ENCODE measurements around the gene TXNRD1. TPM values are rescaled to one million over a fixed set of nuclear protein-coding genes. Genes with fewer than 3 reads are reported as not detected.

Gene TXNRD1
- polyA plus RNA-seq, 6 donors from 2014 or later = 19.5 to 26.9 (median 22.9) TPM

- Mint-ChIP-seq H3K36me3 (peaks cover 22 to 35% of the 10 kb centered on the region in 2 donors), H3K9me3 (no peaks in the 10 kb centered on the region), H3K4me1 (no peaks in the 10 kb centered on the region), H3K27ac (no peak overlapping the region), H3K27me3 (no peaks in the 10 kb centered on the region), H3K4me3 (no peak overlapping the region)
- ATAC-seq (ENCODE audit: low read depth in 2 of 2) (no peak), DNase-seq (no peak)
Observed at GRCh38 chr12:104345234-104346066, 129.9 kb downstream of the TXNRD1 start.

DNA sequence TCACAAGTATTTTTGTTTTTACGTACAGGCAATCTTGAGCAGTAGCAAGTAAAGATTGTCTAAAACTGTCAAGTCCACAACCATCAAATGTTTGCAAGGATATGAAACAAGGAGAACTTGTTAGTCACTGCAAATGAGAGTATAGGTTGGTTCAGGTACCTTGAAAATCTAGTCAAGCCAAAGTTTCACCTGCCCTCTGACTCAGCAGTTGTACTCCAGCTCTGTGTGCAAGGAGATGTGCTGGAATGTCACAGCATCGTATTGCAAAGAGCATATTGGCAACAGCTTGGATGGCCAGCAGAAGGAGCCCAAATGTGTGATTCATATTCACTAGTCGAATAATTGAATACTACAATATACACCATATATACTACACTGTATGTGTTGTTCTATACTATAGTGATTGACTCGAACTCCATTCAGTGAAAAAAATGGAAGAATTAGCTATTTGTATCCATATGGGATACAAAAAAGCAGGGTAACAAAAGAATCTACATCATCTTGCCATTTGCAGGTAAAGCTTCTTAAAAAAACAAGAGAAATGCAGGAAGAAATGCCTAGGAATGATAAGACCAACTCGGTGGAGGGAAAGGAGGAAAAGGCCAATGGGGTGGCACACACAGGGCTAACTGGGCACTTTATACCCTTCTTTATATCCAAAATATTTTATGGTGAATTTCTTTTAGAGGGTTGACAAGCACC, 131.9 kb downstream of the TXNRD1 start:
- Mint-ChIP-seq H3K4me3 (no peak overlapping the region), H3K36me3 (peaks cover 17 to 20% of the 10 kb centered on the region in 2 donors), H3K27me3 (no peaks in the 10 kb centered on the region), H3K27ac (no peak overlapping the region), H3K4me1 (peaks cover 0 to 5% (median 0%) of the 10 kb centered on the region in 3 donors), H3K9me3 (no peaks in the 10 kb centered on the region)
- no peak for ATAC-seq (ENCODE audit: low read depth in 2 of 2)
- DNase-seq = no peak

- peak overlapping the region in 1 of 6 donors; percentile 26 for H3K27ac Mint-ChIP-seq
- H3K9me3 Mint-ChIP-seq = no peaks in the 10 kb centered on the region
- H3K36me3 Mint-ChIP-seq = peaks cover 14 to 17% of the 10 kb centered on the region in 2 donors
- ATAC-seq (ENCODE audit: low read depth in 2 of 2) (no peak), DNase-seq (no peak)
- no peaks in the 10 kb centered on the region for H3K27me3 Mint-ChIP-seq
- H3K4me1 Mint-ChIP-seq = peaks cover 0 to 5% (median 0%) of the 10 kb centered on the region in 3 donors
- no peak overlapping the region for H3K4me3 Mint-ChIP-seq
Observed at GRCh38 chr12:104348283-104348993, 132.9 kb downstream of the TXNRD1 start.

GRCh38 chr12:104348994-104349494, 133.5 kb downstream of the TXNRD1 start:
- H3K9me3 Mint-ChIP-seq = no peaks in the 10 kb centered on the region
- H3K36me3 Mint-ChIP-seq = peaks cover 14 to 17% of the 10 kb centered on the region in 2 donors
- H3K27me3 Mint-ChIP-seq = no peaks in the 10 kb centered on the region
- H3K27ac Mint-ChIP-seq = no peak overlapping the region
- no peak overlapping the region for H3K4me3 Mint-ChIP-seq
- DNase-seq (no peak), ATAC-seq (ENCODE audit: low read depth in 2 of 2) (no peak)
- H3K4me1 Mint-ChIP-seq = peaks cover 0 to 5% (median 0%) of the 10 kb centered on the region in 3 donors

- Mint-ChIP-seq H3K27me3 (no peaks in the 10 kb centered on the region), H3K4me3 (no peak overlapping the region), H3K27ac (no peak overlapping the region), H3K4me1 (peaks cover 0 to 5% (median 0%) of the 10 kb centered on the region in 3 donors), H3K36me3 (peaks cover 14 to 17% of the 10 kb centered on the region in 2 donors), H3K9me3 (no peaks in the 10 kb centered on the region)
- no peak for ATAC-seq (ENCODE audit: low read depth in 2 of 2)
- no peak for DNase-seq
Observed at GRCh38 chr12:104350211-104351056, 134.9 kb downstream of the TXNRD1 start.

DNA sequence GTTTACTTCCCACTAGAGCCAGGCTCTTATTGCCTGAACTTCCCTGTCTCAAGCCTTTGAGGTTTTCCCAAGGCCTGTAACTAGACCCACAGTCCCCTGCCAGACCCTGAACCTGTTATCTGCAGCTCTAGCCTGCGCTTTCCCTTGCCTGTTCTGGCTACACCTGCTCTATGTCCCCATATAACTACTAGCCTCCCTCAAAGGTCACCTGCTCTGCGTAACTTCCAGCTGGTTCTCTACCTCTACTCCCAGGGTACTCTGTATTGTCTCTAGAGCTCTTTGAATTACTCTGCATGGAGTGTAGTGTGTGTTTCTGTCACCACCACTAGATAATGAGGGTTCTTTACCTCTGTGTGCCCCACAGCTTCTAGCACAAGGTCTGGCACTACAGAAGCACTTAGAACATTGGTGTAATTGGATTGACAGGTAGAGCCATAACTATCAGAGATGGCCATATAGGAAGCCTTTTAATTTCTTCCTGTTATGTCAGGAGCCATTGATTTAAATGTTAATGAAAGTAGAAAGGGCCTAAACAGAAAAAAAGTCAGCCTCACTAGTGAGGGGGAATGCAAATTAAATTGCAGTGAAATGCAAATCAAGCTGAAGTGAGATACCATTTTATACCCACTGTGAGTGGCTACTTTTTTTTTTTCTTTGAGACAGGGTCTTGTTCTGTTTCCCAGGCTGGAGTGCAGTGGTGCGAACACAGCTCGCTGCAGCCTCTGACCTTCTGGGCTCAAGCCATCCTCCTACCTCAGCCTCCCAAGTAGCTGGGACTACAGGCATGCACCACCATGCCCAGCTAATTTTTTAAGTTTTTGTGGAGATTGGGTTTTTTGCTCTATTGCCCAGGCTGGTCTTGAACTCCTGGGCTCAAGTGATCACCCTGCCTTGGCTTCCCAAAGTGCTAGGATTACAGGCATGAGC, 135.7 kb downstream of the TXNRD1 start:
- ATAC-seq (ENCODE audit: low read depth in 2 of 2) (no peak), DNase-seq (no peak)
- Mint-ChIP-seq H3K27ac (no peak overlapping the region), H3K4me3 (no peak overlapping the region), H3K9me3 (no peaks in the 10 kb centered on the region), H3K36me3 (peaks cover 14 to 17% of the 10 kb centered on the region in 2 donors), H3K4me1 (peaks cover 0 to 5% (median 0%) of the 10 kb centered on the region in 3 donors), H3K27me3 (no peaks in the 10 kb centered on the region)

DNA sequence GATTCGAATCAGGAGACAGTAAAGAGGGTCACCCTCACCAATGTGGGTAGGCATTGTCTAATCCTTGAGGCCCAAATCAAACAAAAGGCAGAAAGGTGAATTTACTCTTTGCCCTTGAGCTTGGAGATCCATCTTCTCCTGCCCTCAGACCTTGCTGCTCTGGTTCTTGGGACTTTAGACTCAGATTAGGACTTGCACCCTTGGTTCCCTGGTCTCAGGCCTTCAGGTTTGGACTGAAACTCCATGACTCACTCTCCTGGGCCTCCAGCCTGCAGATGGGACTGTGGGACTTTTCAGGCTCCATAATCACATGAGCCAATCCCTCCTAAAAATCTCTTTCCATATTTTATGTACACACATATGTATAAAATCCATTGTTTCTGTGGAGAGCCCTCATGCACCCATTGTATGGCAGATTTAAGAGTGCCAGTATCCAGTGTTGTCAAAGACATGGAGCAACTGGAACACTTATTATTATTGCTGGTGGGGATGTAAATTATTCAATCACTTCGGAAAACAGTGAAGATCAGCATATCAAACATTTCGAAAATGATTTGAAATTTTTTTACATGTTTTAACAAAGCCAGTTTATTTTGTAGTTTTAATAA, 136.6 kb downstream of the TXNRD1 start:
- no peaks in the 10 kb centered on the region for H3K9me3 Mint-ChIP-seq
- no peaks in the 10 kb centered on the region for H3K27me3 Mint-ChIP-seq
- no peak for DNase-seq

DNA sequence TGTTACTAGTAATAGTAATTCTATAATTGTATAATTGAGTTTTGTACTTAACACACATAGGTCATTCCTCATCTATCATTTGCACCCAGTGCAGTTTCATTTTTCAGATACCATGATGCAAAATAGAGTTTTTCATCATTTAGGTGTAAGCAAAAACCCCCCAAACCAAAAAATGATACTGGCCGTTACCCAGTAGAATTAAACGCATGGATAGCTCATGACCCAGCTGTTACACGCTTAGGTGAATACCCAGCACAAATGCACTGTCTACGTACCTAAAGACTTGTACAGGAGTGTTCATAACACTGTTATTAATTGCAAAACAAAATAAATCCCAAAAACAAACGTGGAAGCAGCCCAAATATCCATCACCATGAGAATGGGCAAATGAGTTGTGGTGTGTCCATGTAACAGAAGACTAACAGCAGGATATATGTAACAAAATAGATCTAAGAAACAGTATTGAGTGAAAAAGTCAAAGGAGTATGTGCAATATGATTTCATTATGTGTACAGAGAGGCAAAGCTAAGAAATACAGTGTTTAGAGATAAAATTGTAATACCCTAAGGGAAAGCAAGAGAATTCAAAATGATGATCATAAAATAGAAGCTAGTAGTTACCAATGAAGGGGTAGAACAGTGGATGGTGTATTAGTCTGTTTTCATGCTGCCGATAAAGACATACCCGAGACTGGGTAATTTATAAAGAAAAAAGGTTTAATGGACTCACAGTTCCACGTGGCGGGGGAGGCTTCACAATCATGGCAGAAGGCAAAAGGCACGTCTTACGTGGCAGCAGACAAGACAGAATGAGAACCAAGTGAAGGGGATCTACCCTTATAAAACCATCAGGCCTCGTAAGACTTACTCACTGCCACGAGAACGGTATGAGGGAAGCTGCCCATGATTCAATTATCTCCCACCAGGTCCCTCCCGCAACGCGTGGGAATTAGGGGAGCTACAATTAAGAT, 137.7 kb downstream of the TXNRD1 start:
- Mint-ChIP-seq H3K27me3 (no peaks in the 10 kb centered on the region), H3K27ac (peak overlapping the region in 1 of 6 donors; percentile 39), H3K36me3 (peaks cover 6 to 9% of the 10 kb centered on the region in 2 donors), H3K4me3 (no peak overlapping the region), H3K9me3 (no peaks in the 10 kb centered on the region), H3K4me1 (peaks cover 0 to 5% (median 2%) of the 10 kb centered on the region in 3 donors)
- DNase-seq (no peak), ATAC-seq (ENCODE audit: low read depth in 2 of 2) (no peak)

More for the DNA sequence above, 136.6 kb downstream of the TXNRD1 start:
- peaks cover 14 to 16% of the 10 kb centered on the region in 2 donors for H3K36me3 Mint-ChIP-seq
- no peak overlapping the region for H3K27ac Mint-ChIP-seq
- H3K4me1 Mint-ChIP-seq = peaks cover 0 to 5% (median 0%) of the 10 kb centered on the region in 3 donors
- no peak for ATAC-seq (ENCODE audit: low read depth in 2 of 2)
- H3K4me3 Mint-ChIP-seq = peak overlapping the region in 1 of 8 donors; percentile 5

DNA sequence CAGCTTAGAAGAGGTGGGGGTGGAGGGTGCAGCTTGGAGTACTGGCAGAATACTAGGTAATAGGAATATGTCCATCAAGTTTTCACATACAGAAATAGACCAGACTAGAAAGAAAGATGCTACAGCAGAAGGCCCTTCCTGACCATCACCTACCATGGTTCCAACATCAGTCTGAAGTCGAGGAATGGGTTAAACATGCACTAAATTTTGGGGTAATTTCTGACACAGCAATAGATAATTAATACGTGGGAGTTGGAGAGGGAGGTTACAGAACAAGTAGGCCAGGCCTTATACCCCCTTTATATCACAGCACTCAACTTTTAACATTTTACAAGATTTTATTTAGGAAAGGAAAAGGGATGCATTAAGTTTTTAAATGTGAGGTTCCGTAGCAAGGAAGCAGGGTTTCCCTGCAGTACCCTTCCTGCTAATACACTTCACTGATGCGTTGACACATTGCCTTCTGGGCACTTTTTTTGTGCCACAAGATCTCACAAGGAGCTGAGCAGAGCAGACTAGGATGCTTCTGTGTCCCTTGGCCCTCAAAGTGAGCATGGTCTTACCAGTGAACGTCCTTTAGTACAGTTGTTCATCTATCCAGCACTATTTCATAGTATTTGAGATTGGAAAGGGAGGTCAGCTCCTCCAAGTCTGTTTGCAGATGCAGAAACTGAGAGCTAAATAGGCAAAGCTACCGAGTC, 138.7 kb downstream of the TXNRD1 start:
- no peak for ATAC-seq (ENCODE audit: low read depth in 2 of 2)
- H3K4me1 Mint-ChIP-seq = peaks cover 0 to 5% (median 4%) of the 10 kb centered on the region in 3 donors

DNA sequence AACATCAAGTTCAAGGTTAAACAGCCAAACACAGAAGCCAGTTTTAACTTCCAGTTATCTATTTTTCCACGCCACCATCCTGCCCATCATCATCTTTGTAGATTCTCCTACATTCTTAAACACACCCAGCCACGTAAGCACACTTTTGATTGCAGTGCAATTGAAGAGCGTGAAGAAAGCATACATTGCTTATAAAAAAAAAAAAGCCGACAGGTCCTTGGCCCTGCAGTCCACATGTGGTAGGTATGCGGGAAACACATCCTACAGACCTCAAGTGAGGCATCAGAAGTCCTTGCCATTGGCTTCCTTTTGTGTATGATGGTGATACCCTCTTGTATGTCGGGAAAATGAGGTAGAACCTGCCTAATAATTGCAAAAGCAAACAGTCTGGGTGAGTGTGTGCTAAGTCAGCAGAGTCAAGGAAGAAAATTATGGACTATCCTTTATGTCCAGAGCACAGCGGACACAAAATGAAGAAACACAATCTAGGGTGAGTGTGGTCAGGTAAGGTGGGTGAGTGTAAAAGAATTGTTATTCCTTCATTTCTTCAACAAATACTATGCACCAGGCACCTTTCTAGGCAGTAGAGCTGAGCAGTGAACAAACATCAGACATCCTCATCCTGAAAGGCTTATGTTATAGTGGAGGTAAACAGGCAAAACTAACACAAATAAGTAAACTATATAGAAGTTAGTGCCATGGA, 139.4 kb downstream of the TXNRD1 start:
- no peaks in the 10 kb centered on the region for H3K27me3 Mint-ChIP-seq
- H3K36me3 Mint-ChIP-seq = no peaks in the 10 kb centered on the region
- DNase-seq = no peak
- peaks cover 0 to 5% (median 4%) of the 10 kb centered on the region in 3 donors for H3K4me1 Mint-ChIP-seq
- no peak for ATAC-seq (ENCODE audit: low read depth in 2 of 2)
- H3K4me3 Mint-ChIP-seq = no peak overlapping the region
- peak overlapping the region in 1 of 6 donors; percentile 39 for H3K27ac Mint-ChIP-seq
- H3K9me3 Mint-ChIP-seq = no peaks in the 10 kb centered on the region

More for the DNA sequence above, 138.7 kb downstream of the TXNRD1 start:
- peak overlapping the region in 1 of 6 donors; percentile 39 for H3K27ac Mint-ChIP-seq
- no peak for DNase-seq
- H3K36me3 Mint-ChIP-seq = no peaks in the 10 kb centered on the region
- H3K4me3 Mint-ChIP-seq = no peak overlapping the region
- H3K9me3 Mint-ChIP-seq = no peaks in the 10 kb centered on the region
- no peaks in the 10 kb centered on the region for H3K27me3 Mint-ChIP-seq
